Activated CD4-positive, alpha-beta T cell treated with anti-CD3 and anti-CD28 coated beads, Interleukin-2, amount 50 U/mL, for 48 hours (primary cell): ENCODE results near the gene ADAM23.

Experiments used
- DNase-seq, 2 experiments: peaks; one replicate each; pipeline ENCODE4 v3.0.0-alpha.2; 2020

The ADAM23 gene

GRCh38 chr2:206572725-206573124 lies 129.4 kb downstream of the ADAM23 start:
- DNase-seq, result no peak

- DNase-seq, result no peak
These were observed 130.5 kb downstream of the ADAM23 start for GRCh38 chr2:206573793-206574192.

GRCh38 chr2:206584323-206585116 lies 141.2 kb downstream of the ADAM23 start:
- DNase-seq, result no peak

GRCh38 chr2:206585335-206585734 lies 142.0 kb downstream of the ADAM23 start:
- DNase-seq, result no peak

- DNase-seq, result no peak
These were observed 143.3 kb downstream of the ADAM23 start for GRCh38 chr2:206586609-206587008.

GRCh38 chr2:206597717-206598218 lies 154.4 kb downstream of the ADAM23 start:
- DNase-seq, result no peak

- DNase-seq, result no peak
These were observed 159.9 kb downstream of the ADAM23 start for GRCh38 chr2:206603243-206603642.

- no peak for DNase-seq
These were observed 167.1 kb downstream of the ADAM23 start for GRCh38 chr2:206610451-206610850.

- no peak for DNase-seq
These were observed 167.9 kb downstream of the ADAM23 start for GRCh38 chr2:206611191-206611590.

GRCh38 chr2:206611736-206612135 lies 168.4 kb downstream of the ADAM23 start:
- no peak for DNase-seq

- DNase-seq, result no peak
These were observed 171.5 kb downstream of the ADAM23 start for GRCh38 chr2:206614811-206615210.

GRCh38 chr2:206615417-206616089 lies 172.2 kb downstream of the ADAM23 start:
- no peak for DNase-seq

- DNase-seq, result no peak
These were observed 172.8 kb downstream of the ADAM23 start for GRCh38 chr2:206616151-206616550.

GRCh38 chr2:206619011-206619410 lies 175.7 kb downstream of the ADAM23 start:
- no peak for DNase-seq

- no peak for DNase-seq
These were observed 182.8 kb downstream of the ADAM23 start for GRCh38 chr2:206626108-206626507.

- DNase-seq, result no peak
These were observed 184.3 kb downstream of the ADAM23 start for GRCh38 chr2:206627632-206628031.

GRCh38 chr2:206631340-206631739 lies 188.0 kb downstream of the ADAM23 start:
- no peak for DNase-seq

- DNase-seq, result no peak
These were observed 191.7 kb downstream of the ADAM23 start for GRCh38 chr2:206635015-206635414.

- DNase-seq, result no peak
These were observed 196.3 kb downstream of the ADAM23 start for GRCh38 chr2:206639636-206640035.

- no peak for DNase-seq
These were observed 197.9 kb downstream of the ADAM23 start for GRCh38 chr2:206641226-206641625.

- peak; percentile 7 to 23 for DNase-seq
These were observed 199.0 kb downstream of the ADAM23 start, which contains the start of gene FAM237A for GRCh38 chr2:206642075-206643025. FAM237A (plus strand) TSS chr2:206642487; CDS start chr2:206644237, 1,750 bp downstream.

GRCh38 chr2:206647985-206648384 lies 204.7 kb downstream of the ADAM23 start:
- no peak for DNase-seq

GRCh38 chr2:206657087-206657486 lies 213.8 kb downstream of the ADAM23 start:
- no peak for DNase-seq
